Measurements from ENCODE around the gene DIPK1C. TPM values are rescaled to one million over a fixed set of nuclear protein-coding genes. Genes with fewer than 3 reads are reported as not detected.

Gene DIPK1C
- total RNA-seq, 1 experiment from 2014 or later: not detected

DNA sequence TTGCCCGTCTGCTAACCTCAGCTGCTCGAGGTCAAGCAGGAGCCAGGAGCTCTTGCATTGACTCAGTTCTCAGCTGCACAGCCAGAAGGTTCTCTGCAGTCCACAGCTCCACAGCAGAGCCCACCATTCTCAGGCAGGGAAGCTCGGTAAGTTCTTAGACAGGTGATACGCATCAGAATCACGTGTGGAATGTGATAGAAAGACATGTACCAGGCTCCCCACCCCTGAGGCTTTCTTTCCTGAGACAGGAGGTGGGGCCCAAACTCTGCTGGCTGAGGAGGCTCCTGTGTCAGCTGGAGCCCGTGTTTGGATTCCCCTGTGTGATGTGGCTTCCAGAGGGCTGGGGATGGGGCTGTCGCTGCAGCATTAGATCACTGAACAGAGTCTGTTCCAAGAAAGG lies 28.0 kb downstream of the DIPK1C start:
- H3K4me1 Mint-ChIP-seq (ENCODE audit: low read depth, unreplicated experiment): no peaks in the 10 kb centered on the region
- CTCF ChIA-PET: no interaction called here
- intact Hi-C loops (cut with micrococcal nuclease; ENCODE audit: unreplicated experiment): no loop called here
- H3K4me3 Mint-ChIP-seq (ENCODE audit: low read depth, unreplicated experiment): no peak overlapping the region
- peaks cover 4% of the 10 kb centered on the region for H3K9me3 Mint-ChIP-seq (ENCODE audit: low read depth, unreplicated experiment)
- peaks cover 90% of the 10 kb centered on the region for H3K27me3 Mint-ChIP-seq (ENCODE audit: unreplicated experiment)
- H3K27ac Mint-ChIP-seq (ENCODE audit: unreplicated experiment): no peak overlapping the region
- no peak for DNase-seq
- no TSS peak for BruUV-seq (replicated peaks)
- H3K36me3 Mint-ChIP-seq (ENCODE audit: insufficient read depth, unreplicated experiment): peaks cover 2% of the 10 kb centered on the region
- TF ChIP-seq, protein P1, sequence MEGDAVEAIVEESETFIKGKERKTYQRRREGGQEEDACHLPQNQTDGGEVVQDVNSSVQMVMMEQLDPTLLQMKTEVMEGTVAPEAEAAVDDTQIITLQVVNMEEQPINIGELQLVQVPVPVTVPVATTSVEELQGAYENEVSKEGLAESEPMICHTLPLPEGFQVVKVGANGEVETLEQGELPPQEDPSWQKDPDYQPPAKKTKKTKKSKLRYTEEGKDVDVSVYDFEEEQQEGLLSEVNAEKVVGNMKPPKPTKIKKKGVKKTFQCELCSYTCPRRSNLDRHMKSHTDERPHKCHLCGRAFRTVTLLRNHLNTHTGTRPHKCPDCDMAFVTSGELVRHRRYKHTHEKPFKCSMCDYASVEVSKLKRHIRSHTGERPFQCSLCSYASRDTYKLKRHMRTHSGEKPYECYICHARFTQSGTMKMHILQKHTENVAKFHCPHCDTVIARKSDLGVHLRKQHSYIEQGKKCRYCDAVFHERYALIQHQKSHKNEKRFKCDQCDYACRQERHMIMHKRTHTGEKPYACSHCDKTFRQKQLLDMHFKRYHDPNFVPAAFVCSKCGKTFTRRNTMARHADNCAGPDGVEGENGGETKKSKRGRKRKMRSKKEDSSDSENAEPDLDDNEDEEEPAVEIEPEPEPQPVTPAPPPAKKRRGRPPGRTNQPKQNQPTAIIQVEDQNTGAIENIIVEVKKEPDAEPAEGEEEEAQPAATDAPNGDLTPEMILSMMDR (IDR thresholded peaks at IDR 0.05; ENCODE audit: unreplicated experiment): no peak

- H3K27ac Mint-ChIP-seq (ENCODE audit: unreplicated experiment): no peak overlapping the region
- BruUV-seq (replicated peaks): no TSS peak
- no peak for DNase-seq
Observed at GRCh38 chr18:74427442-74428112, 29.5 kb downstream of the DIPK1C start.

GRCh38 chr18:74425876-74426275 lies 31.2 kb downstream of the DIPK1C start:
- BruUV-seq (replicated peaks): no TSS peak
- Mint-ChIP-seq H3K4me3 (ENCODE audit: low read depth, unreplicated experiment) (no peak overlapping the region), H3K36me3 (ENCODE audit: insufficient read depth, unreplicated experiment) (peaks cover 4% of the 10 kb centered on the region), H3K9me3 (ENCODE audit: low read depth, unreplicated experiment) (peaks cover 5% of the 10 kb centered on the region), H3K27me3 (ENCODE audit: unreplicated experiment) (peaks cover 87% of the 10 kb centered on the region), H3K4me1 (ENCODE audit: low read depth, unreplicated experiment) (no peaks in the 10 kb centered on the region), H3K27ac (ENCODE audit: unreplicated experiment) (no peak overlapping the region)
- intact Hi-C loops (cut with micrococcal nuclease; ENCODE audit: unreplicated experiment): no loop called here
- DNase-seq: no peak
- CTCF ChIA-PET: no interaction called here
- TF ChIP-seq, protein P1 (IDR thresholded peaks at IDR 0.05; ENCODE audit: unreplicated experiment): no peak

More at GRCh38 chr18:74427442-74428112, 29.5 kb downstream of the DIPK1C start:
- Mint-ChIP-seq H3K27me3 (ENCODE audit: unreplicated experiment) (peaks cover 87% of the 10 kb centered on the region), H3K36me3 (ENCODE audit: insufficient read depth, unreplicated experiment) (peaks cover 4% of the 10 kb centered on the region), H3K4me1 (ENCODE audit: low read depth, unreplicated experiment) (no peaks in the 10 kb centered on the region), H3K9me3 (ENCODE audit: low read depth, unreplicated experiment) (peaks cover 5% of the 10 kb centered on the region), H3K4me3 (ENCODE audit: low read depth, unreplicated experiment) (no peak overlapping the region)
- TF ChIP-seq, protein P1 (IDR thresholded peaks at IDR 0.05; ENCODE audit: unreplicated experiment): no peak
- intact Hi-C loops (cut with micrococcal nuclease; ENCODE audit: unreplicated experiment): no loop called here
- CTCF ChIA-PET: no interaction called here

- peaks cover 5% of the 10 kb centered on the region for H3K9me3 Mint-ChIP-seq (ENCODE audit: low read depth, unreplicated experiment)
- no TSS peak for BruUV-seq (replicated peaks)
- H3K36me3 Mint-ChIP-seq (ENCODE audit: insufficient read depth, unreplicated experiment): peaks cover 4% of the 10 kb centered on the region
- TF ChIP-seq, protein P1 (IDR thresholded peaks at IDR 0.05; ENCODE audit: unreplicated experiment): no peak
- no peak overlapping the region for H3K27ac Mint-ChIP-seq (ENCODE audit: unreplicated experiment)
- H3K4me1 Mint-ChIP-seq (ENCODE audit: low read depth, unreplicated experiment): no peaks in the 10 kb centered on the region
- no peak for DNase-seq
- intact Hi-C loops (cut with micrococcal nuclease; ENCODE audit: unreplicated experiment): no loop called here
- CTCF ChIA-PET: no interaction called here
- peaks cover 87% of the 10 kb centered on the region for H3K27me3 Mint-ChIP-seq (ENCODE audit: unreplicated experiment)
- no peak overlapping the region for H3K4me3 Mint-ChIP-seq (ENCODE audit: low read depth, unreplicated experiment)
Observed at GRCh38 chr18:74425161-74425560, 31.9 kb downstream of the DIPK1C start.

Data from Calu3 (cell line).